ENCODE measurements around the gene SPATA12.

SPATA12 gene, protein sequence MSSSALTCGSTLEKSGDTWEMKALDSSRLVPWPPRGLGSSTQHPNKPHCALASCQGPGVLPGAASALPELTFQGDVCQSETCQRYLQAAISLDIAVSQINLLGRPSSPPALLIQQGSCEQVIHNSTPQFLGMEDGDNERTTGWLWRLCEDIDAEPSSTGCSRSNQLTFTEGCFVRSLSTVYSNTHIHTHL

DNA sequence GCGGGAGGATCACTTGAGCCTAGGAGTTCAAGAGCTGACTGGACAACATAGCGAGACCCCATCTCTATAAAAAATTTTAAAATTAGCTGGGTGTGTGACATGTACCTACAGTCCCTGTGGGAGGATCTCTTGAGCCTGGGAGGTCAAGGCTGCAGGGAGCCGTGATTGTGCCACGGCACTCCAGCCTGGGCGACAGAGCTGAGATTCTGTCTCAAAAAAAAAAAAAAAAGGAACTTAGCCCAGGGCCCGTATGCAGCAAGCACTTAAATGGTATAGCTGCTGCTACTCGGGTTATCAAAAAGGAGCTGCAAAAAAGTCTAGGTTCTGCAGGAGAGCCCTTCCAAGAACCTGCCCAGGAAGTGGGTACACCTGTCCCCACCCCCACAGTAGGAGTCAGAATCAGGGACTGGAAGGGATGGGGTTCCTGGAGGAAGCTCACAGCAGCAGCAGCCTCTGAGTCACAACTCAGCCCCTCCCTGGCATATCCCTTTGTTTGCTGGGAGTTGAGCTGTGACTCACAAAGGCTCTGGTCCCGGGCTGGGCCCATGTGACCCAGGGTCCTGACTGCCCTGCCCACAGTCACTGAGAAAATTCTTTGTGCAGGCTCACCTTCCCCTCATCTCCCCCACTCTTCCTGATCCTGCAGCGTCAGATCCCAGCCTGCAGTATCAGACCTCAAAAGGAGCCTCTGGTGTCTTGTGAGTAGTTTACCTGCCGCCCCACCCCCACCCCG, at the start of gene SPATA12:
Gene SPATA12, plus strand, starts transcription at position 576 of the 733 bp plus-strand sequence. CDS start 13,031 bp downstream, outside the sequence.
- DNase-seq: peak in 41 of 51 donors; percentile 5 to 83 (median 50)

DNA sequence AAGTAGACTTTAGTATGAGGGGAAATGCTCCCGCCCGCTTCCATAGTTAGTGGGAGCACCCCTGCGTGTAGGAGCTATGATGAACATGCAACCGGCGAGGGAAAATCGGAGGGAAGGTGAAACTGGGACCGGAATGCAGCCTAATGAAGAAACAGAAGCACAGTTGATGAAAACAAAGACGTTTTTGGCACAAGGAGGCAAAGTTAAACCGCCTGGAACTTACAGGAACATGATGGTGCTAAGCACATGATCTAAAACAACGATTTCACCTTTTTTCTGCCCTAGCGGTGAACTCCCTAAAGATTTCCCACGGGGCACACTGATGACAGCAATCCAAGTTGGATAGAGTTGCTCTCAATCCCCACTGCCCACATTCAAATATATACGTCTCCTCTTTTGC, 49.4 kb upstream of the SPATA12 start:
- no peak for DNase-seq

DNA sequence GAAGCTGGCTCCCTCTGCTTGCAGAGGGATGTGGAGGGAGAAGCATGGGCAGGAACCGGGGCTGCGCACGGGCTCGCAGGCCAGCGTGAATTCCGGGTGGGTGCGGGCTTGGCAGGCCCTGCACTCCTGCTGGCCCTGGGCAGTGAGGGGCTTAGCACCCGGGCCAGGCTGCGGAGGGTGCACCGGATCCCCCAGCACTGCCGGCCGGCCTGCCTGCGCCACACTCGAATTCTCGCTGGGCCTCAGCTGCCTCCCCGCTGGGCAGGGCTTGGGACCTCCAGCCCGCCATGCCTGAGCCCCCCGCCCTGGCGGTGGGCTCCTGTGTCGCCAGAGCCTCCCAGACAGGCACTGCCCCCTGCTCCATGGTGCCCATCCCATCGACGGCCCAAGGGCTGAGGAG, 47.6 kb upstream of the SPATA12 start:
- no peak for DNase-seq

DNA sequence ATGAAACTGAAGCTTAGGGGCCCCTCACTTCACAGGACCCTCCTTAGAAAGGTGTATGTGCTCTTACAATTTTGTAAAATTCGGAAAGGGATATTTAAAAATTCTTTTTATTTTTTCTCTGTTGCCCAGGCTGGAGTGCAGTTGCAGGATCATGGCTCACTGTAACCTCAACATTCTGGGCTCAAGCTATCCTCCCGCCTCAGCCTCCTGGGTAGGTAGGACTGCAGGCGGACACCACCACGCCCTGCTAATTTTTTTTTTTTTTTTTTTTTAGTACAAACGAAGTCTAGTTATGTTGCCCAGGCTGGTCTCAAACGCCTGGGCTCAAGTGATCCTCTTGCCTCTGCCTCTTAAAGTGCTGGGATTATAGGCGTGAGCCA, 45.1 kb upstream of the SPATA12 start:
- DNase-seq: no peak

DNA sequence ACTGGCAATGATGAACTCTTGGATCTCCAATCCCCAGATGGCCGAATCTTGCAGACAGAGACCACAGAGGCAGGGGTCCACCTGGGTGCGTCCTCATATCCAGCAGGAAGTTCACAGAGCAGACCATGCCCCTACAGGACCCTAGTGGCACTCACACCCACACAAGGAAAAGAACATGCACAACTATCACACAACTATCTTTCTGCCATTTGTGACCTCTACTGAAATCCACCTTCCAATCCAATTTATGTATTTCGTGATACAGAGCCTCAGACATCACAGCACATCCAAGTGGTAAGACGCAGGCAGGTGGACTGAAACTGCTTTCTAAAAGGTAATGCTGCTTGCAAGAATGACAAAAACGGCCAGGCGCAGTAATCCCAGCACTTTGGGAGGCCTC, 44.6 kb upstream of the SPATA12 start:
- DNase-seq: no peak

DNA sequence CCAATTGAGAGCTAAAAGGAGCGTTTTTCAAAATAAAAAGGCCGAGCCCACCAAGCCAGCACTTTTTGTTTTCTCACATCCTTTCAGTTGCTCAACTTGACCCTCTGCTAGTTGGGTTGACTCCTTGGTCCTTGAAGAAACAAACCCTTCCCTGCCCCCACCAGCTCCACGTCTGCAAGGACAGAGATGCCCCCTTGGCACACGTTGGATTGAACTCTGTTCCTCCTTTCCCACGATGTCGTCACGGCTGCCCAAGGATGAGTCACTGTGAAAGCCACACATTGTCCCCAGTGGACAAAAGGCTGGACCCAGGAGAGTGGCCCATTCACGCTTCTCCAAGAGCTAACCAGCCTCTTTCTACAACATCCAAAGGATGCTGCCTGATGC, 43.0 kb upstream of the SPATA12 start:
- peak in 49 of 51 donors; percentile 4 to 93 (median 71) for DNase-seq

DNA sequence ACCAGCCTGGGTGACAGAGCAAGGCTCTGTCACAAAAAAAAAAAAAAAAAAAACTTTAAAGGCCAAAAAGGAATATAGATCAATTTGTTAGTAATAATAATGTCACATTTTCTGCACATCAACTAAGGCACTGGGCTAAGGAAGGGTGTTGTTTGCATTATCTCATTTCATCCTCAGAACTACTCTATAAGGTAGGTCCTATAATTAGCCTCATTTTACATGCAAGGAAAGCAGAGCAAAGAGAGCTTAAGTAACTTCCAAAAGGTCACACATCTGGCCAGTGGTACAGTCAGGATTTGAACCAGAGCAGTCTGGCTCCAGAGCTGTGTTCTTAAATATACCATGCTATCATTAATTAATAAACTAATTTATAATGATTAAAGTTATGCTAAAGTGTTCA, 42.2 kb upstream of the SPATA12 start:
- no peak for DNase-seq

DNA sequence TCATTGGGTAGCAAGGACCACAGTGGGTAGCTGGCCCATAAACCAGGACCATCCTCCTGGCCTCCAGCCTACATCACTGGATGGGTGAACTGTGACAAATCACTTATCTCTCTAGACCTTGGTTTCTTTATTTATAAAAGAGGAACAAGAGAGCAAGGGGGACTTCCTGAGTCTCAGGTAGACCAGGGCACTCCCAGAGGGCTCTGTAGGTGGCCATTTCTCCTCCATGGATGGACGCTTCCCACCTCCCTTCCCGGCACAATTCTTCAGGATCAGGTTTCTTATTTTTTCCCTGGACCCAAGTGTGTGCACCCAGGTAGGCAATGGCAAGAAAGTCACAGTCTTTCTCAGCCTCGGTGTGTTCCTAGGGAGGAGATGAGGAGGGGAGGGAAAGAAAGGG, 41.4 kb upstream of the SPATA12 start:
- no peak for DNase-seq

DNA sequence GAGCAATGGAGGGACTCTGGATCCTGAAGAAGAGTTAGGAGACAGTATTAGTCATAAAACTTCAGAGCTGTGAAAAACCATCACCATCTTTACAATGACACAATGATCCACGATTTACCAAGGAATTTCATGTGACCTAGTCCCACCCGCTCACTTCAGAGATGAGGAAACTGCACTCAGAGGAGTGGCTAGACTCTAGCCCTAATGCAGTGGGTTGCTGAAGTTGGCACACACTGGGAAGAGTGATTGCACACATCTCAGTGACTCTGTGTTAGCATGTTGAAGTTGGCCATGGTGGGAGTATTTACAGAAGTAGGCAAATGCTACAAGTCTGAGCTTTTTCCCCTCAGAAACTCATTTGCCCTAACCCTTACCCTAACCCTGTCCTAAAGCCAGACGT, 35.2 kb upstream of the SPATA12 start:
- DNase-seq: no peak

DNA sequence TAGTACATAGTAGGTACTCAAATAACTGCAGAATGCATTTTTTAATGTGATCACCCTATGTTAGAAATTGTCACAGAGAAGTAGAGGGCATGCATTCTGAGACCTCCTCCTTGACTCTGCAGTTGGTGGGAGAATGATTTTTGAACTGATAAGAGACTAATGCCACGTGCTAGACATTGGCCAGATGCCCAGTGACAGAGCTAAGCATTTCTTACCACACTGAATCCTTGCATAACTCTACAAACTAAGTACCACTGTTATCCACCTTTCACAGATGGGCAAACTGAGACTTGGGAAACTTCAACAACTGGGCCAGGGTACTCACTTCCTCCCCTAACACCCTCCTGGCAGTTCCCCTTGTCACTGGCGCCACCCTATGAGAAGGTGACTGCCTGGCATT, 33.5 kb upstream of the SPATA12 start:
- no peak for DNase-seq

DNA sequence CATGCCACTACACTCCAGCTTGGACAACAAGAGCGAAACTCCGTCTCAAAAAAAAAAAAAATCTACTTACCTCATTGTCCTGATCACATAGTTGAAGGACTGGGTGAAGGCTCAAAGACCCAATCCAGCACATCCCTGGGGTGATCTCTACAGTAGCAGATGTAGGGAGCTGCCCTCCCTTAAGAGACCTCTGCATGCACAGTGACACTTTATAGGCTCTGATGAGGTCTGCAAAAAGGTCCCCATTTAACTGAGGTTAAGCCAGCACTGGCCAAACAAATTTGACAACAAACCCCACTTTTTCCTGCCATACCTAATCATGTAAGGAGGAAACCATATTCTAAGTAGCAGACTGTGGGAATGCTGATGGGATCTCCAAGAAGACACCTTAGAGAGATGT, 31.1 kb upstream of the SPATA12 start:
- DNase-seq: no peak

DNA sequence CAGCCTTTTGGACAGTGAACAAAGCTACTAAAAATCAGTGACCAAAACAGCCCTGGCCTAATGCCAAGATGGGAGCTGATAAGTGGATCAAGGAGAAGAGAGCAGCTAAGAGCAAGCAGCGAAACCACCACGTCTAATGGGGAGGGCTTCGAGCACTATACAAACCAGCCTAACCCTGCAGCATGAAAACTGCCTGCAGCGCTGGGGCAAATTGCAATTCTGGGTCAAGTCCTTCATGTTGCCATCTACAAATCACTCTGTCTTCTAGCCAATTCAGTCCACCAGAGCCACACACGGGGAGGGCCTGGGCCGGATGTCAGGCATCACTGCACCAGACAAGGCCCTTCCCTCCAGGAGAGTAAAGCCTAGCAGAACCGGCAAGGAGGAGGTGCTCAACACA, 30.5 kb upstream of the SPATA12 start:
- no peak for DNase-seq

DNA sequence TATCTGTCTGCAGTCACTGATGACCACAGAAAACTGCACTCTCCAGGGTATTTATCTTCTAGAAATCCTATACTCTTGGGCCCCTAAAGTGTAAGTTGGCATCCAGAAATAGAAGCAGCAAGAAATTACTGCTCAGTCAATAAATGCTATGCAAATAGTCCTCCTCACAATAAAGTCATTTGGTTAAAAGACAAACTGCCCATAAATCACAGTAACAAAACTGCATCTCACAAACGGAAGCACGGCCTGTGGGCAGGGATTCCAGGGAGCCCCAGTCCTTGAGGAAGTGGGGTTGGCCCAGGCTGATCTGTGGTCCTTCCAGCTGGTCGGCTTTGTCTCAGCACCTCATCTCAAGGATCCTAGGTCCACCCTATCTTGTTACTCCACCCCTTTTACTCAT, 29.7 kb upstream of the SPATA12 start:
- DNase-seq: no peak

DNA sequence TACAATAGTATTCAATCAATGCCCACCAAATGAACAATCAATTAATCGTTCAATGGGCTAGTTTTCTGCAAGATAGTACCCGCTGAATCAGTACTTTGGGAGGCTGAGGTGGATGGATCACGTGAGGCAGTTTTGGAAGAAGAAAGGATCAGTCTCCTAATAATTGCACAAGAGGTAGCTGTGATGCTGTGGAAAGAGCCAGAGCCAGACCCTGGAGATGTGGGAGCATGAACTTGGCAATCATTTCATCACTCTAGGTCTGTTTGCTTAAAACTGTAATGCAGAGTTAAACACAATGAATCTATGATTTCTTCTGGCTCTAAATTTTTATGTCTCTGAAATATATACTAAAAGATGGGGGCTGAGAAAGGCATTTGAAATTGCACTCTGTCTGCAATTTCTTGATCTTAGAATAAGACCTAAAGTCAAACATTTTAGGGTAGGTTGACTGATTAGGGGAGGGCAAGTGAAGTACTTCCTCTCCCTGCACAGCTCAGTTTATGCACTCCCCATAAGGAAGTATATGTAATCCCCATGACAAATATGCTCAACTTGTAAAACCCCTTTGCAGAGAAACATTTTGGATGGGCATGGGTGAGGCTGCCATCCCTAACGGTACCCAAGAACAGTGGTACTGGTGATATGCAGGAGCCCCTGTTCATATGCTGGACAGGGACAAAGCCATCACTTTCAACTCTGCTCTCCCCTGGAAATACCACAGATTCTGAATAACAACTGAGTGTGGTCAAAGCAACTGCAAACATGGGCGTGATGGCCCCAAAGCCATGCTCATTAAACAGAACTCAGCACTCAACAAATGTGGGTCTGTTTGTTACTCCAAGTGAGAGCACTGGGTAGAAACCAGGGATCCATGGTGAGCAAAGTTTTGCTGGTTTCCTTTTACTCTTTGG, 28.6 kb upstream of the SPATA12 start:
- DNase-seq: no peak

DNA sequence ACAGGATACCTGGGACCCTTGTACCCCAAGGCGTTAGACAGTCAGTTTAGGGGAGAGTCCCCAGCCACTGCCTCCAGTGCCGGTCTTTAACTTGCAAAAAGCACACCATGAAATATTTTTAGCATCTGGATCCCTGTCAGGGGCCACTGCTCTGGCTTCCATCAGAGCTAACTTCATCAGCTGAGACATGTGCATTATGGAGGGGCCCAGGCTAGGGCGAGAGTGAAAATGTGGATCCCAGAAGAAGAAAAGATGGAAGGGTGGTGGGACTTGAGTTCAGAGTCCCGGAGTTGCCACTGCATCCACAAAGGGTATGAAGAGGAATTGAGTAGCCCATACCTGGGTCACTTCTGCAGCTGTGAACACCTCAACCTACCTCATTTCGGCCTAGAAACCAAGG, 23.5 kb upstream of the SPATA12 start:
- DNase-seq: no peak

DNA sequence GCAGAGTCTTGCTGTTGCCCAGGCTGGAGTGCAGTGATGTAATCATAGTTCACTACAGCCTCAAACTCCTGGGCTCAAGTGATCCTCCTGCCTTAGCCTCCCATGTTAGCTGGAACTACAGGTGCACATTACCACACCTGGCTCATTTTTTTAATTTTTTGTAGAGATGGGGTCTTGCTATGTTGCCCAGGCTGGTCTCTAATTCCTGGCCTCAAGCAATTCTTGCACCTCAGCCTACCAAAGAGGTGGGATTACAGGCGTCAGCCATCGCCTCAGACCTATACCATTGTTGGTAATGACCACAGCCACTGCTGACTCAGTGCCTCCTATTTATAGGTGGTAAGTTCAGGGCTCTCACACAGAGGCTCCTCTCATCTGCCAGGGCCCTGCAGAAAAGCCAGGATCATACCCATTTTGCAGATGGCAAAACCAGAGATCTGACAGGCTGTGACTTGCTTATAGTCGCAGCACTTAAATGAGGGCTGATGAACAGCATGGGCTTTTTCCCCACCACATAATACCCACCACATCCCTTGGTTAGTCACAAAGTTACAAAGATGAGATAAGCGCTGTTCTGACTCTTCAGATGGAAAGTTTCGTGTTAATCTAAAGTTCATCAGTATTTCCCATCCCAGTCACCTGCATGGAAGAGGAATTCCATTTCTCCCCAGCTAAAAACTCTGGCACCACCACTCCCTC, 21.8 kb upstream of the SPATA12 start:
- DNase-seq: no peak

DNA sequence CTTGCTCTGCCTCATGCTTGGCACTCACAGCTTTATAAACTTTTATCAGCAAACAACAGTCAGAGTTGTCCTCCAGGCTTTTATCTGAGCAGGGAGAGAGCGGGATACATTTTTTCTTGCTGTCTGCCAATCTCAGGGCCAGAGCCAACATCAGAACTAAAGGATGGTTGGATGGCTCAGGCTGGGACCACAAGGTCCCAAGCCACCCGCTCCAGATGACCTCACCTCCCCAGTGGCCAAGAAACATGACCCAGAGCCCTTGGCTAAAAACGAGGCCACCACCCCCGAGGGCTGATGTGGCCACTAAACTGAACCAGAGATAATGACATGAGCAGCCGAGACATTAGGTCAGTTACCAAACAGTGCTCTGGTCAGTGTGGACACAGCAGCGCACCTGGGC, 18.8 kb upstream of the SPATA12 start:
- DNase-seq: no peak

DNA sequence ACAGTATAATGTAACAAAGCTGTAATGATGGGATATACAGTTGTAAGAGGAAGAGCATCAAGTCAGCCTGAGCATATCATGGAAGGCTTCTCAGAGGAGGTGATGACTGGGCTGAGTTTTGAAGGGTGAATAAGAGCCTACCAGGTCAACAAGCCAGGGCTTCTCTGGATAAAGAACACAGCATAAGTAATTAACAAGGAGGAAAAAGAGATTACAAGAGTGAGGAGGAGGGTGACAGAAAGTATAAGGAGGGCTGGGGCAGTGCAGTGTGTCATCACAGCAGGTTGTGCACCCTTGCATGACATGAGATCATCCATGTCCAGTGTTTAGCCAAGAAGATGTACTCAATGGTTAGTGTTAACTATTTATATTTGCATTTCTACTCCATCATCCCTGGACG, 16.9 kb upstream of the SPATA12 start:
- no peak for DNase-seq

DNA sequence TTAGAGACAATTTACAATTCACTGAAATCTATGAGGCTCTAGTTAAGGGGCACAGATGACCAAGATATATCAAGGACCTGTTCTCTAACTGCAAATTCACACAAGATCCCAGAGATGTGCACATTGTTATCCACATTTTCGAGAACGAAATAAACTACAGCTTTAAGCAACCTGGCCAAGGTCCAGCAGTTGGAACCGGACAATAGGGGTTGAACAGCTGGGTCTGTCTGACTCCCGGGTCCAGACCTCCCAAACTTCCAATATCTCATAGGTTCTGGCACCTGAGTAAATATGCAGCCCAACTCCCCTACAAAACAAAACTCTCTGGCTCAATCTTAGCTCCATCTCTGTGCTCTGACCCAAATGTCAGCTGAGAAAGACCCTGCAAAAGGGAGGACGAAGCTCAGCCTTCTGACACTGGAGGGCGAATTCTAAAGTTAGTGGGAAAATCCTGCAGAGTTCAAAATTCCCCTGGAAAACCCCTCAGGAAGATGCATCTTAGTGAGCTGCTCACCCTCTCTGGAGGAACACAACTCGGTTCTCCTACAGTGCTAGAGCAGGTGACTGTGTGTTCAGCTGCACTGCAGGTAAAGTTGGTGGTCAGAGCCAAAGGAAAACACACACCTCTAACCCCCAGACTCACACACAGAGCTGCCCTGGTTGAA, 14.2 kb upstream of the SPATA12 start:
- DNase-seq: no peak

DNA sequence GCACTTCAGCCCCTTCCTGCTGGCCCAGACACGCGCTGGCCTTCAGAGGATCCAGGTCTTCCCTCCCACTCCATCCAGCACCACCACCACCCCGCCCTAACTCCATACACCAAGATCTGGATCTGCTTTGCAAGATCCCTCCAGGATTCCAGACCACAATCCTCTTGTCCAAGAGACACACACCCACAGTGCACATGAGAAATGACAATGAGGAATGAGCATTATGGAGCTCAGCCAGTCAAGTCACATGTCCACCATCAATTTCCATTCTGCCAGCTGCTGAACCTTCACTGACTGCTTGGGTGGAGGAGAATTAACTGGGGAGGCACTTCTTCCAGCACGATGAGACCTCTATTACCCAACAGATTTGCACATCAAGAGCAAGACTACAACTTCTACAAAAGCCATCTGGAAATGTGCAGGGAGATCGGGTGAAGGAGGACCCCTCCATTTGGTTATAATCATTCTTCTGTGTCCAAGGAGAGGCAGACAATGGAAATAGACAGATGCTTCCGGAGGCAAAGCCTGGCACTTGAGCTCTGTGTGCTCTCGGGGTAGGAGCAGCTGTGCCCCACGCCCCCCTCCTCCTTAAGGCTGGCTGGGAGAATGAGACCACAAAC, 12.3 kb upstream of the SPATA12 start:
- peak in 18 of 51 donors; percentile 2 to 76 (median 14) for DNase-seq

DNA sequence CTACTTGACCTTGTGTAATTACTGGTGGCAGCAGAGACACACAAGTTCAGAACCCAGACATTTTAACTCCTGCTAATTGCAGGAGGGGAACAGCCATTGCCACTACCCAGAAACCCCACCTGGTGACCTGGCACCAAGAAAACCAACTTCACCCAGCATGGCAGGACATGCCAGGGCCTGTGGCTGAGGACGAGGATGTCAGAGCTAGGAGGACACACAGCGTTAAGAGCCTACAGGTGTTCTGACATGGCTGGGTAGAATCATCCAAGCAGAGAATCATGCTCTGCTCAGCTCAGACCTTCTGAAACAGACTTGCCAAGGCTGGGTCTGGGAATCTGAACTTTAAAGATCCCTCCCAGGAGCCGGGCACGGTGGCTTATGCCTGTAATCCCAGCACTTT, 11.7 kb upstream of the SPATA12 start:
- DNase-seq: no peak
